HuH-7 (cell line): ENCODE results near the gene PCDHGB1.
A peak's percentile ranks its signal among the peaks of the same experiment; 100 is the strongest.
"Not testable (repeated sequence)": the region's sequence is repeated elsewhere in the genome, so short reads cannot be mapped to it uniquely, and the experiment has no call there.

Experiments used
- DNase-seq: peaks from one replicate; pipeline ENCODE4 v3.0.0; 2011; ENCODE audit warnings: low spot score

Gene PCDHGB1

DNA sequence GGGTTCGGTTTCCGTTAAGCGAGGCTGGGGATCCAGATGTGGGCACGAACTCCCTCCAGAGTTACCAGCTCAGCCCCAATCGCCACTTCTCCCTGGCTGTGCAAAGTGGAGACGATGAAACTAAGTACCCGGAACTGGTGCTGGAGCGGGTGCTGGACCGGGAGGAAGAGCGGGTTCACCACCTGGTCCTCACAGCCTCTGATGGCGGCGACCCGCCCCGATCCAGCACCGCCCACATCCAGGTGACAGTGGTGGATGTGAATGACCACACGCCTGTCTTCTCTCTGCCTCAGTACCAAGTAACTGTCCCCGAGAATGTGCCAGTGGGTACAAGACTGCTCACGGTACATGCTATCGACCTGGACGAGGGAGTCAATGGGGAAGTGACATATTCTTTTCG, 33.4 kb downstream of the PCDHGB1 start:
- no peak for DNase-seq

DNA sequence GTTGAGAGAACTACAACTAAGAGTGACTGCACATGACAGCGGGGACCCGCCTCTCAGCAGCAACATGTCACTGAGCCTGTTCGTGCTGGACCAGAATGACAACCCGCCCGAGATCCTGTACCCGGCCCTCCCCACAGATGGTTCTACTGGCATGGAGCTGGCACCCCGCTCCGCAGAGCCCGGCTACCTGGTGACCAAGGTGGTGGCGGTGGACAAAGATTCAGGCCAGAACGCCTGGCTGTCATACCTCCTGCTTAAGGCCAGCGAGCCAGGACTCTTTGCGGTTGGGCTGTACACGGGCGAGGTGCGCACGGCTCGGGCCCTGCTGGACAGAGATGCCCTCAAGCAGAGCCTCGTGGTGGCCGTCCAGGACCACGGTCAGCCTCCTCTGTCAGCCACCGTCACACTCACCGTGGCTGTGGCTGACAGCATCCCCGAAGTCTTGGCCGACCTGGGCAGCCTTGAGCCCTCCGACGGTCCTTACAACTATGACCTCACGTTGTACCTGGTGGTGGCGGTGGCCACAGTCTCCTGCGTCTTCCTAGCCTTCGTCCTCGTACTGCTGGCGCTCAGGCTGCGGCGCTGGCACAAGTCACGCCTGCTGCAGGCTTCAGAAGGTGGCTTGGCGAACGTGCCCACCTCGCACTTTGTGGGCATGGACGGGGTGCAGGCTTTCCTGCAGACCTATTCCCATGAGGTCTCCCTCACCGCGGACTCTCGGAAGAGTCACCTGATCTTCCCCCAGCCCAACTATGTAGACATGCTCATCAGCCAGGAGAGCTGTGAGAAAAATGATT, 34.8 kb downstream of the PCDHGB1 start:
- DNase-seq: no peak

DNA sequence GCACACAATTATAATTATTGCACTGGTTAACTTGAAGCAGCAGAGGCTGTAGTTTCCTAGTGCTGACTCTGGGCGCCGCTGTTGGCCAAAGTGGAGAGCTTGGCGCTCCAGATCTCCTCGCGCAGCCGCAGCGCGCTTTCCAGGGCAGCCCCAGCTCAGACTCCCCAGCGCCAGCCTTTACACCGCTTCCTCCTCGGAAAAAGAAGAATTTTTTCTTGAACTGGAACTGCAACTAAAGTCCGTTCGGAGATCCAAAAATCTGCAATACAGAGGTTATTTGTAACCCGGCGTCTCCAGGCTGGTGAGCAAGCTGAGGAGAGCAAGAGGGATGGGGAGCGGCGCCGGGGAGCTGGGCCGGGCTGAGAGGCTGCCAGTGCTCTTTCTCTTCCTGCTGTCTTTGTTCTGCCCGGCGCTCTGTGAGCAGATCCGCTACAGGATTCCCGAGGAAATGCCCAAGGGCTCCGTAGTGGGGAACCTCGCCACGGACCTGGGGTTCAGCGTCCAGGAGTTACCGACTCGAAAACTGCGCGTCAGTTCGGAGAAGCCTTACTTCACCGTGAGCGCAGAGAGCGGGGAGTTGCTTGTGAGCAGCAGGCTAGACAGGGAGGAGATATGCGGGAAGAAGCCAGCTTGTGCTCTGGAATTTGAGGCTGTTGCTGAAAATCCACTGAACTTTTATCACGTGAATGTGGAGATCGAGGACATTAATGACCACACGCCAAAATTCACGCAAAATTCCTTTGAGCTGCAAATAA, 37.8 kb downstream of the PCDHGB1 start, which contains the start of gene PCDHGB4:
PCDHGB4 (plus strand) TSS at position 142 of the 755 bp plus-strand sequence; CDS start at position 329, 187 bp downstream.
- DNase-seq: not testable (repeated sequence)

DNA sequence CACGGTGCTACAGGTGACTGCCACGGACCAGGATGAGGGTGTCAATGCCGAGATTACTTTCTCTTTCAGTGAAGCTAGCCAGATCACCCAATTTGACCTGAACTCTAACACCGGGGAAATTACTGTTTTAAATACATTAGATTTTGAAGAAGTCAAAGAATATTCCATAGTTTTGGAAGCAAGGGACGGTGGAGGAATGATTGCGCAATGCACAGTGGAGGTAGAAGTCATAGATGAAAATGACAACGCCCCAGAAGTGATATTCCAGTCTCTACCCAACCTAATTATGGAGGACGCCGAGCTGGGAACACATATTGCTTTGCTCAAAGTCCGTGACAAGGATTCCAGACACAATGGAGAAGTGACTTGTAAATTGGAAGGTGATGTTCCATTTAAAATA, 38.8 kb downstream of the PCDHGB1 start:
- DNase-seq: no peak

DNA sequence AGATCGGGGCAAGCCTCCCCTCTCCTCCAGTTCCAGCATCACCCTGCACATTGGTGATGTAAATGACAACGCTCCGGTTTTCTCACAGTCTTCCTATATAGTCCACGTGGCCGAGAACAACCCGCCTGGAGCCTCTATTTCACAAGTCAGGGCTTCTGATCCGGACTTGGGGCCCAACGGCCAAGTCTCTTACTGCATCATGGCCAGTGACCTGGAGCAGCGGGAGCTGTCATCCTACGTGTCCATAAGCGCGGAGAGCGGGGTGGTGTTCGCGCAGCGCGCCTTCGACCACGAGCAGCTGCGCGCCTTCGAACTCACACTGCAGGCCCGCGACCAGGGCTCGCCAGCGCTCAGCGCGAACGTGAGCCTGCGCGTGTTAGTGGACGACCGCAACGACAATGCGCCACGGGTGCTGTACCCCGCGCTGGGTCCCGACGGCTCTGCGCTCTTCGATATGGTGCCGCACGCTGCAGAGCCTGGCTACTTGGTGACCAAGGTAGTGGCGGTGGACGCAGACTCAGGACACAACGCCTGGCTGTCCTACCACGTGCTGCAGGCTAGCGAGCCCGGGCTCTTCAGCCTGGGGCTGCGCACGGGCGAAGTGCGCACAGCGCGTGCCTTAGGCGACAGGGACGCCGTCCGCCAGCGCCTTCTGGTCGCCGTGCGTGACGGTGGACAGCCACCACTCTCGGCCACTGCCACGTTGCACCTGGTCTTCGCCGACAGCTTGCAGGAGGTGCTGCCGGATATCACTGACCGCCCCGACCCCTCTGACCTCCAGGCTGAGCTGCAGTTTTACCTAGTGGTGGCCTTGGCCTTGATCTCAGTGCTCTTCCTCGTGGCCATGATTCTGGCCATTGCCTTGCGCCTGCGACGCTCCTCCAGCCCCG, 39.5 kb downstream of the PCDHGB1 start:
- no peak for DNase-seq

DNA sequence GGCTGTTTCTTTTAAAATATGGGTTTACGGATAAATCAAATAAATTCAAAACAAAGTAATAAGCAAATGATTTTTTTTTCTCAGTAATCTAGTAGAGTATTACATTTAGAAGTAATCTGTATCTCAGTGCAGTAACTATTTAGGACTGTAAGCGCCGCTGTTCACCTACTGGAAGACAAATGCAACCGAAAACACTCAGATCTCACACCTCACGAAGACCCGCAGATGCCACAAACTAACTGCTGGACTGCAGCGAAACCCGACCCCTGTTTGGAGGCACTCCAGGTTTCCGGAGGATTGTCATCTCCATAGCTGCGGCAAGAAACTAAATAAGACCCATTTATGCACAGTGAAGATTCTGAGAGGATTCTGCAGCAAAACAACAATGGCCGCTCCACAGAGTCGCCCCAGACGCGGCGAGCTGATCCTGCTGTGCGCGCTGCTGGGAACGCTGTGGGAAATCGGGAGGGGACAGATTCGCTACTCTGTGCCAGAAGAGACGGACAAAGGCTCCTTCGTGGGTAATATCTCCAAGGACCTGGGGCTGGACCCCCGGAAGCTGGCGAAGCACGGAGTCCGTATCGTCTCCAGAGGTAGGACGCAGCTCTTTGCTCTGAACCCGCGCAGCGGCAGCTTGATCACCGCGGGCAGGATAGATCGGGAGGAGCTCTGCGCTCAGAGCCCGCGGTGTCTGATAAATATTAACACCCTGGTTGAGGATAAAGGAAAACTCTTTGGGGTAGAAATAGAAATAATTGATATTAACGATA, 42.7 kb downstream of the PCDHGB1 start, which contains the start of gene PCDHGA8:
PCDHGA8 (plus strand) TSS at position 205 of the 770 bp plus-strand sequence; CDS start at position 386, 181 bp downstream.
- DNase-seq: no peak

DNA sequence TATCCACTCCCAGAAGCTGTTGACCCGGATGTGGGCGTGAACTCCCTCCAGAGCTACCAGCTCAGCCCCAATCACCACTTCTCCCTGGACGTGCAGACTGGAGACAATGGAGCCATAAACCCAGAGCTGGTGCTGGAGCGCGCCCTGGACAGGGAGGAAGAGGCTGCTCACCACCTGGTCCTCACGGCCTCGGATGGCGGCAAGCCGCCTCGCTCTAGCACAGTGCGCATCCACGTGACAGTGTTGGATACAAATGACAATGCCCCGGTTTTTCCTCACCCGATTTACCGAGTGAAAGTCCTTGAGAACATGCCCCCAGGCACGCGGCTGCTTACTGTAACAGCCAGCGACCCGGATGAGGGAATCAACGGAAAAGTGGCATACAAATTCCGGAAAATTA, 43.4 kb downstream of the PCDHGB1 start:
- DNase-seq: no peak

DNA sequence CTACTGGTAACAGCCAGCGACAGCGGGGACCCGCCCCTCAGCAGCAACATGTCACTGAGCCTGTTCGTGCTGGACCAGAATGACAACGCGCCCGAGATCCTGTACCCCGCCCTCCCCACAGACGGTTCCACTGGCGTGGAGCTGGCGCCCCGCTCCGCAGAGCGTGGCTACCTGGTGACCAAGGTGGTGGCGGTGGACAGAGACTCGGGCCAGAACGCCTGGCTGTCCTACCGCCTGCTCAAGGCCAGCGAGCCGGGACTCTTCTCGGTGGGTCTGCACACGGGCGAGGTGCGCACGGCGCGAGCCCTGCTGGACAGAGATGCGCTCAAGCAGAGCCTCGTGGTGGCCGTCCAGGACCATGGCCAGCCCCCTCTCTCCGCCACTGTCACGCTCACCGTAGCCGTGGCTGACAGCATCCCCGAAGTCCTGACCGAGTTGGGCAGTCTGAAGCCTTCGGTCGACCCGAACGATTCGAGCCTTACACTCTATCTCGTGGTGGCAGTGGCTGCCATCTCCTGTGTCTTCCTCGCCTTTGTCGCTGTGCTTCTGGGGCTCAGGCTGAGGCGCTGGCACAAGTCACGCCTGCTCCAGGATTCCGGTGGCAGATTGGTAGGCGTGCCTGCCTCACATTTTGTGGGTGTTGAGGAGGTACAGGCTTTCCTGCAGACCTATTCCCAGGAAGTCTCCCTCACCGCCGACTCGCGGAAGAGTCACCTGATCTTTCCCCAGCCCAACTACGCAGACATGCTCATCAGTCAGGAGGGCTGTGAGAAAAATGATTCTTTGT, 44.7 kb downstream of the PCDHGB1 start:
- DNase-seq: not testable (repeated sequence)

DNA sequence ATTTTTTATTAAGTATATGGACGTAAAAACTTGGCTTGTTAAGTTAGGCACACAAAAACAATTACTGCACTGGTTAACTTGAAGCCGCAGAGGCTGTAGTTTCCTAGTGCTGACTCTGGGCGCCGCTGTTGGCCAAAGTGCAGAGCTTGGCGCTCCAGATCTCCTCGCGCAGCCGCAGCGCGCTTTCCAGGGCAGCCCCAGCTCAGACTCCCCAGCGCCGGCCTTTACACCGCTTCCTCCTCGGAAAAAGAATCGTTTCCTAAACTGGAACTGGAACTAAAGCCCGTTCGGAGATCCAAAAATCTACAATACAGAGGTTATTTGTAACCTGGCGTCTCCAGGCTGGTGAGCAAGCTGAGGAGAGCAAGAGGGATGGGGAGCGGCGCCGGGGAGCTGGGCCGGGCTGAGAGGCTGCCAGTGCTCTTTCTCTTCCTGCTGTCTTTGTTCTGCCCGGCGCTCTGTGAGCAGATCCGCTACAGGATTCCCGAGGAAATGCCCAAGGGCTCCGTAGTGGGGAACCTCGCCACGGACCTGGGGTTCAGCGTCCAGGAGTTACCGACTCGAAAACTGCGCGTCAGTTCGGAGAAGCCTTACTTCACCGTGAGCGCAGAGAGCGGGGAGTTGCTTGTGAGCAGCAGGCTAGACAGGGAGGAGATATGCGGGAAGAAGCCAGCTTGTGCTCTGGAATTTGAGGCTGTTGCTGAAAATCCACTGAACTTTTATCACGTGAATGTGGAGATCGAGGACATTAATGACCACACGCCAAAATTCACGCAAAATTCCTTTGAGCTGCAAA, 48.1 kb downstream of the PCDHGB1 start, which contains the start of gene PCDHGB5:
PCDHGB5 (plus strand) TSS at position 192 of the 796 bp plus-strand sequence; CDS start at position 373, 181 bp downstream.
- DNase-seq: peak; percentile 74

DNA sequence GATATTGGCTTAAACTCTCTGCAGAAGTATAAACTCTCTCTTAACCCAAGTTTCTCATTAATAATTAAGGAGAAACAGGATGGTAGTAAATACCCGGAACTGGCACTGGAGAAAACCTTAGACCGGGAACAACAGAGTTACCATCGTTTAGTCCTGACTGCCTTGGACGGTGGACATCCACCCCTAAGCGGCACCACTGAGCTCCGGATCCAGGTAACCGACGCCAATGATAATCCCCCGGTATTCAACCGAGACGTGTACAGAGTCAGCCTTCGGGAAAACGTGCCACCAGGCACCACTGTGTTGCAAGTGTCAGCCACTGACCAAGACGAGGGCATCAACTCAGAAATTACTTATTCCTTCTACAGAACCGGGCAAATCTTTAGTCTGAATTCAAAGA, 48.7 kb downstream of the PCDHGB1 start:
- no peak for DNase-seq

DNA sequence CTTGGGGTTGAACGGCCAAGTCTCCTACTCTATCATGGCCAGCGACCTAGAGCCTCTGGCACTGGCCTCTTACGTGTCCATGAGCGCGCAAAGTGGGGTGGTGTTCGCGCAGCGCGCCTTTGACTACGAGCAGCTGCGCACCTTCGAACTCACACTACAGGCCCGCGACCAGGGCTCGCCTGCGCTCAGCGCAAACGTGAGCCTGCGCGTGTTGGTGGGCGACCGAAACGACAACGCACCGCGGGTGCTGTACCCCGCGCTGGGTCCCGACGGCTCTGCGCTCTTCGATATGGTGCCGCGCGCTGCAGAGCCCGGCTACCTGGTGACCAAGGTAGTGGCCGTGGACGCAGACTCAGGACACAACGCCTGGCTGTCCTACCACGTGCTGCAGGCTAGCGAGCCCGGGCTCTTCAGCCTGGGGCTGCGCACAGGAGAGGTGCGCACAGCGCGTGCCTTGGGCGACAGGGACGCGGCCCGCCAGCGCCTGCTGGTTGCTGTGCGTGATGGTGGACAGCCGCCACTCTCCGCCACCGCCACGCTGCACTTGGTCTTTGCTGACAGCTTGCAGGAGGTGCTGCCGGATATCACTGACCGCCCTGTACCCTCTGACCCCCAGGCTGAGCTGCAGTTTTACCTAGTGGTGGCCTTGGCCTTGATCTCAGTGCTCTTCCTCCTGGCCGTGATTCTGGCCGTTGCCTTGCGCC, 49.8 kb downstream of the PCDHGB1 start:
- DNase-seq: no peak
